ENCODE results near the gene BPIFB3.

- TF ChIP-seq CTCF (IDR thresholded peaks at IDR 0.05) (no peak), POLR2A (IDR thresholded peaks at IDR 0.05) (no peak)
These were observed 22.2 kb upstream of the BPIFB3 start, which contains the start of gene BPIFB6 for GRCh38 chr20:33031531-33031930.
